ENCODE data around the gene TFRC. TPM values are rescaled to one million over a fixed set of nuclear protein-coding genes. Genes with fewer than 3 reads are reported as not detected.
"Not testable (repeated sequence)": the region's sequence is repeated elsewhere in the genome, so short reads cannot be mapped to it uniquely, and the experiment has no call there.

The TFRC gene
- total and polyA plus RNA-seq, 3 donors from 2014 or later = 38.6 to 77.0 (median 72.1) TPM

DNA sequence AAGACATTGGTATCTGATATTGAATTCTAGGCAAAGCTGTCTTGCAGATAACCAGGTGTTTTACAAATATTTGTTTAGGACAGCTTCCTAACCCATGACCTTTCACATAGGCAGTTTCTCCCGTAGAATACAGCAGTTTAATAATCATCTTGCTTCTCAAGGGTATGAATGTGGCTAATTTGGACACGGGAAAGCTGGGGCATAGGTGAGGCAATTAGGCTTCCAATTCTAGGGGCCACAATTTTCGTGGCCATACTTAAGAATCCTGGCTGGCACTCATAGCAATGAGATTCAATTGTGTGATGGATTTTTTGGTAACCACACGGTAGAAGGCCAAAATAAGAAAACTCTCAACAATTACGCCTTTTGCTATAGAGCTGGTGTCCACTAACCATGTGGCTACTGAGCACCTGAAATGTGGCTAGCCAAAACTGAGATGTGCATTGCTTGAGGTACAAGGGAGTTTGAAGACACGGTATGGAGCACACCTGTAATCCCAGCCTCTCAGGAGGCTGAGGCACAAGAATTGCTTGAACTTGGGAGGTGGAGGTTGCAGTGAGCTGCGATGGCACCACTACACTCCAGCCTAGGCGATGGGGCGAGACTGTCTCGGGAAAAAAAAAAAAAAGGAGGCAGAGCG lies 34.4 kb downstream of the TFRC start:
- Histone ChIP-seq H3K27me3 (no peaks in the 10 kb centered on the region), H3K9me3 (no peaks in the 10 kb centered on the region), H3K27ac (no peak overlapping the region), H3K4me1 (no peaks in the 10 kb centered on the region), H3K36me3 (ENCODE audit: low read depth, missing control alignments) (no peaks in the 10 kb centered on the region), H3K4me3 (no peak overlapping the region)
- DNase-seq = no peak
- WGBS, 2 donors = 83 to 88% methylated on average over 11 of the region's 11 CpGs
- intact Hi-C loops (cut with DNase I; ENCODE audit: low total_unique reads) = no loop called here
- TF ChIP-seq, protein P1, sequence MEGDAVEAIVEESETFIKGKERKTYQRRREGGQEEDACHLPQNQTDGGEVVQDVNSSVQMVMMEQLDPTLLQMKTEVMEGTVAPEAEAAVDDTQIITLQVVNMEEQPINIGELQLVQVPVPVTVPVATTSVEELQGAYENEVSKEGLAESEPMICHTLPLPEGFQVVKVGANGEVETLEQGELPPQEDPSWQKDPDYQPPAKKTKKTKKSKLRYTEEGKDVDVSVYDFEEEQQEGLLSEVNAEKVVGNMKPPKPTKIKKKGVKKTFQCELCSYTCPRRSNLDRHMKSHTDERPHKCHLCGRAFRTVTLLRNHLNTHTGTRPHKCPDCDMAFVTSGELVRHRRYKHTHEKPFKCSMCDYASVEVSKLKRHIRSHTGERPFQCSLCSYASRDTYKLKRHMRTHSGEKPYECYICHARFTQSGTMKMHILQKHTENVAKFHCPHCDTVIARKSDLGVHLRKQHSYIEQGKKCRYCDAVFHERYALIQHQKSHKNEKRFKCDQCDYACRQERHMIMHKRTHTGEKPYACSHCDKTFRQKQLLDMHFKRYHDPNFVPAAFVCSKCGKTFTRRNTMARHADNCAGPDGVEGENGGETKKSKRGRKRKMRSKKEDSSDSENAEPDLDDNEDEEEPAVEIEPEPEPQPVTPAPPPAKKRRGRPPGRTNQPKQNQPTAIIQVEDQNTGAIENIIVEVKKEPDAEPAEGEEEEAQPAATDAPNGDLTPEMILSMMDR (IDR thresholded peaks at IDR 0.05) = no peak

DNA sequence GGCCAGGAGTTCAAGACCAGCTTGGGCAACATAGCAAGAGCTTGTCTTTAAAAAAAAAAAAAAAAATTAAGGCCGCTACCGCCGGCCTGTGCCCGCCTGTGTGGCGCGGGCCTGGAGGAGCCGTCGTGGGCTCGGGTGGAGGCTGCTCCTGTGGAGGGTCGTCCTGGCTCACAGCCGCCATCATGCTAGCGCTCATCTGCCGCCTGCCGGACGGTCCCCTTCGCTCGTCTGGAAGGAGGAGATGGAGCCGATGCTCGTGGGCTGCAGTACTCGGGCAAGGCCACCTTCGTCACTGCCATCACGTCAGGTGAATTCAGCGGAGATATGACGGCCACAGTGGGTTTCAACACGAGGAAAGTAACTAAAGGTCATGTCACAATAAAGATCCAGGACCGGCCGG lies 37.4 kb downstream of the TFRC start:
- no peaks in the 10 kb centered on the region for H3K9me3 ChIP-seq
- H3K36me3 ChIP-seq (ENCODE audit: low read depth, missing control alignments) = no peaks in the 10 kb centered on the region
- WGBS, 2 donors = 82 to 83% methylated on average over 27 of the region's 27 CpGs
- H3K27ac ChIP-seq = no peak overlapping the region
- TF ChIP-seq, protein P1 (IDR thresholded peaks at IDR 0.05) = no peak
- no peak for TF ChIP-seq POLR2A (IDR thresholded peaks at IDR 0.05)
- DNase-seq = no peak
- intact Hi-C loops (cut with DNase I; ENCODE audit: low total_unique reads) = no loop called here
- H3K27me3 ChIP-seq = no peaks in the 10 kb centered on the region
- H3K4me3 ChIP-seq = no peak overlapping the region
- H3K4me1 ChIP-seq = no peaks in the 10 kb centered on the region

DNA sequence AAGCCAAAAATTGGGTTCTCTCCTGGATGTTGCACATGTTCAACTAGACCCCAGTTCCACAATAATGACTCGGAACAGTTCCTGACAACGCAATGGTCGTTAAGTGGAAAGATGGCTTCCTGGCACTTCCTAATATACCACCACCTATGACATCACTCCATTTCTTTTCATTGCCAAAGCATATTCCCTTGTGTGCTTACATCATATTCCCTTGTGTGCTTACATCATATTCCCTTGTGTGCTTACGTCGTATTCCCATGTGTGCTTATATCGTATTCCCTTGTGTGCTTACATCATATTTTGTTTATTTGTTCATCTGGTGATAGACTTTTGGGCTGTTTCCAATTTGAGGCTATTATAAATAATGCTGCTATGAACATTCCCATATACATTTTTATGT lies 39.2 kb downstream of the TFRC start:
- TF ChIP-seq POLR2A (IDR thresholded peaks at IDR 0.05) = no peak
- TF ChIP-seq, protein P1 (IDR thresholded peaks at IDR 0.05) = no peak
- H3K27me3 ChIP-seq = no peaks in the 10 kb centered on the region
- no peak overlapping the region for H3K4me3 ChIP-seq
- 95% methylated on average over 6 of the region's 6 CpGs for WGBS, 2 donors
- no peaks in the 10 kb centered on the region for H3K9me3 ChIP-seq
- H3K4me1 ChIP-seq = no peaks in the 10 kb centered on the region
- no peak overlapping the region for H3K27ac ChIP-seq
- DNase-seq = no peak
- no peaks in the 10 kb centered on the region for H3K36me3 ChIP-seq (ENCODE audit: low read depth, missing control alignments)
- intact Hi-C loops (cut with DNase I; ENCODE audit: low total_unique reads) = no loop called here

DNA sequence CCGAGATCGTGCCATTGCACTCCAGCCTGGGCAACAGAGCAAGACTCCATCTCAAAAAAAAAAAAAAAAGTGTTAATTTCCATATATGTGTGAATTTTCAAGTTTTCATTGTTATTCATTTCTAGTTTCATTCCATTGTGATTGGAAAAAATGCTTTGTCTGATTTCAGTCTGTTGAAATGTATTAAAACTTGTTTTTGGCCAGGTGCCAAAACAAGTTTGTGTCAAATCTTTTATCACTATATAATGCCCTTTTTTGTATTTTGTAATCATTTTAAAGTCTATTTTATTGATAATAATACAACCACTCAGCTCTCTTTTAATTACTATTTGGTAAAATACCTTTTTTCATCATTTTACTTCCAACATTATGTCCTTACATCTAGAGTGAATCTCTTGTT lies 42.5 kb downstream of the TFRC start:
- WGBS, 2 donors = 95 to 96% methylated on average over 2 of the region's 2 CpGs
- intact Hi-C loops (cut with DNase I; ENCODE audit: low total_unique reads) = no loop called here
- no peak for DNase-seq
- Histone ChIP-seq H3K27ac (no peak overlapping the region), H3K27me3 (no peaks in the 10 kb centered on the region), H3K36me3 (ENCODE audit: low read depth, missing control alignments) (no peaks in the 10 kb centered on the region), H3K4me1 (no peaks in the 10 kb centered on the region), H3K9me3 (no peaks in the 10 kb centered on the region), H3K4me3 (no peak overlapping the region)
- TF ChIP-seq, protein P1 (IDR thresholded peaks at IDR 0.05) = no peak
- no peak for TF ChIP-seq POLR2A (IDR thresholded peaks at IDR 0.05)

DNA sequence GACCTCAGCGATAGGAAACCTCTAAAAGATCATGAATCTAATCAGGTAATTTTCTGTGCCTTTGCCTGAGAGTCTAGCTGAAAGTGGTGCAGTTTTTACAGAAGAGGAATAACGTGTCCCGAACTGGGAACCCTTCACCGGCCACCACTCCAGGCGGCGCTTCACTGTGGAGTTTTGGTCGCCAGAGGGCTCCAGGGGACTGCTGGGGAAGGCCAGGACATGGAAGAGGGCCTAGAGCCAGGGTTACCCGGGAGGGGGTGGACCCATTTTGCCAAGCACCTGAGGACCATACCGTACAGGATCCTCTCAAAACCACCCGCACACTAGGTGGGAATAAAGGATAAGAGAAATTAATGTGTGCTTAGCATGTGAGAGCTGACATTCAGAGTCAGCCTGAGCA lies 55.8 kb downstream of the TFRC start:
- 57 to 67% methylated on average over 9 to 10 of the region's 10 CpGs for WGBS, 2 donors
- intact Hi-C loops (cut with DNase I; ENCODE audit: low total_unique reads); H3K27me3 ChIP-seq; H3K9me3 ChIP-seq; H3K27ac ChIP-seq; H3K4me1 ChIP-seq; DNase-seq; H3K36me3 ChIP-seq (ENCODE audit: low read depth, missing control alignments); H3K4me3 ChIP-seq: not testable (repeated sequence)
